Measurements from ENCODE around the gene GLRX2.
"Not testable (repeated sequence)": the region's sequence is repeated elsewhere in the genome, so short reads cannot be mapped to it uniquely, and the experiment has no call there.

The GLRX2 gene

DNA sequence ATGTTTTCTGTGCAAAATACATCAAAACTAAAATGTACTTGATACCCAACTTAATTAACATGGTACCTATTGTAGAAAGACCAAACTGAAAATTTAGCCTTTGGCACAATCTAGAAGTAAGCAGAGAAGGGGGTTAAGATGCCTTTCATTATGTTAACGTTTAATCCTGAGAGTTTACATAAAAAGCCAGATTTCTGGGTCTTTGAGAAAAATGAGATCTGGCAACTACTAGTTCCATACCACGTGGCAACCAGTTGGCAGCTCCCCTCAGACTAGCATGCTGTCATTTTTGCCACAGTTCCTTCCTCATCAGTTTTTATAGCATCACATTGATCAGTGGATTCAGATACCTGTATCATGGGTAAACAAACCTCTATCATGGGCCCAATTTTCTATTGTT is 44.3 kb downstream of the GLRX2 start:
- DNase-seq = peak; percentile 35

DNA sequence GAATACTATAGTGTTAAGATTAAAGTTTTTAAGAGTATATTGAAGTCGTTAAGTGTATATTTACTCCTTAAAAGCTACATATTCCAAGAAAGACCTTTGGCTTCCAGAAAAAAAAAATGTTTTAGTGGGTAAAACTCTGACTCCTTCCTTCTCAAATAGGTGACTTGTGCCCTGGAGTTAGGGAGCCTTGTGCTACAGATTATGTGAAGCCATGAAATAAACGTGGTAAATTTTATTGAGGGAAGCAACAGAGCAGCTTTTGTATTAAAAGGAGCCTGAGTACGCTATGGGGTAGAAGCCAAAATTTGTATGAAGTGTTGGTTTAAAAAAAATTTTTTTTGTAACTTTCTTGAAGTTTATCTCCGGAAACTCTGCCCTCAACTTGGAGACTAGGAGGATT is 44.8 kb downstream of the GLRX2 start:
- no peak for DNase-seq

DNA sequence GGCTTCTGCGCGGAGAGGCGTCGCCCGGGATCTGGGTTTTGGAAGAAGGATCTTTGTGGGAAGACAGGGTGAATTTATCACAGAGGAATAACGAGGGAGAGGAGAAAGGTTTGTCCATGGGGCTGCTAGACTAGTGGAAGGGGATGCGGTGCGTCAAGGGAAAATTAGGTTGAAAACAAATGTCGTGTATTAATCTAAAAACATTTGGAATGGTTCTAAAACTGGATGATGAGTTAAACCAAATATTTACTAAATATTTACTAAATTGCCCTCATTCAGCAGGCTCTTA is 45.2 kb downstream of the GLRX2 start:
- no peak for DNase-seq

DNA sequence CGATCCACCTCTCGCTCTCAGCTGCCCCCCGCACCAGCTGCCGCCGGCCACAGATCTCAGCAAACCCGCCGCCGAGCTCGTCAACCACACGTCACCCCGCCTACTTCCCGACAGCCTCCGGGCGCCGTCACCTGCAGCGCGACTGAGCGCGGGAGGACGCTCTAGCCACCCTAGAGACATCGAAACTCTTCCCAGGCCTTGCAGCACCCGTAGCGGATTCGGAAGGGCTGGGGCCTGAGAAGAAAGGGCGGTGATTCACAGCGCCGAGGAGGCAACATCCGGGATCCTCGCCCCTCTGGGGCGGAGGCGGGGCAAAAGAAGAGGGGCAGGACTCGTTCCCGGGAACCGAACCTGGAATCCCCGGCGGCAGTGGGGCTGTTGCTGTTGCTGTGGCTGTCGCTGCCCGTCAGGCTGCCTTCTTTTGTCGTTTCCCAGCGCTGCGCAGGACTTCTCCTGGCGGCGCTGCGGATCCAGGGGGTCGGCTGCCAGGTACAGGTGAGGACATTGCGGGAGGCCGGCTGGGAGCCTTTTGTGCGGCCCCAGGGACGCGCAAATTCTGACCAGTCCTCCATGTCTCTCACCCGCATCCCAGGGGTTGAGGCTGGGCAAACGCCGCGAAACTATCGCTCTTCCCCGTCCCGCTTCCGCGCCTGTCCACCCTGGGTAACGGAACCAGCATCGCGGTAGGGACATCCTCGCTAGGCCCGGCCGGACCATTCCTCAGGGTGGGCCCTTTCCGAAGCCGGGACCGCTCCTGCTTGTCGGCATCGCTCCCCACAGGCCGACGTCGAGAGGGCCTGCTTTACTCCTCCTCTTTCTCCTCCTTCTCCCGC is 45.7 kb downstream of the GLRX2 start, which contains the start of the genes RO60 and UCHL5:
RO60 (plus strand) TSS at position 331 of the 833 bp plus-strand sequence. CDS start 9,443 bp downstream, outside the sequence.
UCHL5 (minus strand) TSS at position 79 of the 833 bp plus-strand sequence. CDS start 100 bp downstream, outside the sequence.
- peak; percentile 98 for DNase-seq

DNA sequence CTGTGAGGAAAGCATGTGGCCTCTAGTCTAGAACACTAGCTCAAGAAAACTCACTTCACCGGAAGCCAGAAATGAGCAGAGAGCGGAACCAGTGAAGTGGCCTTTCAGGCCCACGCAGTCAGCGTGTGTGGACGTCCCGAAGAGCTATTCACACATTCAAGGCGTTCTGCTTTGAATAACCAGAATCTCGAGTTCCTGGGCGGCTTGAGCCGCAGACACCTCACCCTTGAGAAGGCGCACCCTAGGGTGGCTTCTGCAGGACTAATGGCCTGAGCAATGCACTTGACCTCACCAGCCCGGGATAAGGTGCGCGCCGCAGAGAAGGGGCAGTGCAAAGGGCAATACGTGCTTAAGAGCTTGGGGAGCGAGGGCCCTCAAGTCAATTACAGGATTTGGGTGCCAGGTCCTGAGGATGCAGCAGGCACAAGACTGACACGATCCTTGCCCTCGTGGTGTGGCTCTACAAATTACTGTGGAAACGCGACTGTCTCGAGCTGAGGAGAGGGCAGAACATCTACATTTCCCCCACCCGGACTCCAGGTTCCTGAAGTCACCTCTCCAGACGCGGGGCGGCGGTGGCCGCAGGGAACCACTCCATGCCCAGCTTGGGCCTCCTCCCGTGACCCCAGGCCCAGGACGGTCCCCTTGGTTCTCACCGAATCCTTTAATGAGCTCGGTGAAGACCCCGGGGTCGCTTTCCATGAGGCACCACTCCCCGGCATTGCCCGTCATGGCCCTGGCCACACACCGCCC is 46.5 kb downstream of the GLRX2 start:
- peak; percentile 83 for DNase-seq

DNA sequence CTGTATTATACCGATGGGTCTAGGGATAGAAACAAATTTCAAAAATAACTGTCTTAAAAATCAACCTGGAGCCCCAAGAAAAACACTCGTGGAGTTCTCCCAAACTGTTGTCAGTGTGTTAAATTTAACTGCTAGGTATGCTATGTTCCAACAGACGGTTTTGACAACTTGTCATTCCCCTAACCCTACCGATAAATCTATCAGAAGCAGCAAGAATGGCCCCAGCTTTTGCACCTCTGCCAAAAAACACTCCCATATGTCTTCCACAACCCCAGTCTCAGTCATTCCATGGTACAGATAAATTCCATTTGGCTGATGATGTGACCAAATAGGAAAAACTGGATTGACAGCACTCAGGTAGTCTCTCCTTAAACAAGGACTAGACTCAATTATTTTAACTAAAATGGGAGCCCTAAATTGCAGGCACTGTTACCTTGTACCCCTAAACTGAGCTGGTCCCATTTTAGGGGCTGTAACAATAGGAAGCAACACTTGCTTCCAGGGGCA is 51.0 kb downstream of the GLRX2 start:
- DNase-seq = no peak

DNA sequence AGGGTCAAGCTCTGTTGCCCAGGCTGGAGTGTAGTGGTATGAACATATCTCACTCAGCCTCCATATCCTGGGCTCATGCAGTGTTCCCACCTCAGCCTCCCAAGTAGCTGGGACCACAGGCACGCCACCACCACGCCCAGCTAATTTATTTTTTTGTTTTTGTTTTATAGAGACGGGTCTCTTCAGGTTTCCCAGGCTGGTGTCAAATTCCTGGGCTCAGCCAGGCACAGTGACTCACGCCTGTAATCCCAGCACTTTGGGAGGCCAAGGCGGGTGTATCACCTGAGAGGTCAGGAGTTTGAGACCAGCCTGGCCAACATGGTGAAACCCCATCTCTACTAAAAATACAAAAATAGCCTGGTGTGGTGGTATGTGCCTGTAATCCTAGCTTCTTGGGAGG is 56.3 kb downstream of the GLRX2 start:
- DNase-seq = not testable (repeated sequence)

Data from activated CD4-positive, alpha-beta T cell treated with anti-CD3 and anti-CD28 coated beads, Interleukin-2, amount 50 U/mL, for 16 hours (primary cell).